Fibroblast of mammary gland (primary cell): ENCODE measurements around the gene TRAF3.
A peak's percentile ranks its signal among the peaks of the same experiment; 100 is the strongest.

Source experiments
- DNase-seq: peaks from one replicate; pipeline ENCODE4 v3.0.0-alpha.2; 2010; ENCODE audit warnings: low read depth
- H3K4me3 ChIP-seq: 2 replicates; pipeline ENCODE4 v1.5.1; 2011; ENCODE audit warnings: low read depth, mild to moderate bottlenecking, low read length, moderate library complexity; ENCODE audit not compliant: control insufficient read depth
- CTCF ChIP-seq: conservative IDR thresholded peaks from 2 replicates; pipeline ENCODE4 v1.5.1; 2011; ENCODE audit warnings: low read depth, low read length, inconsistent platforms; ENCODE audit not compliant: control insufficient read depth, insufficient read depth

Gene TRAF3

DNA sequence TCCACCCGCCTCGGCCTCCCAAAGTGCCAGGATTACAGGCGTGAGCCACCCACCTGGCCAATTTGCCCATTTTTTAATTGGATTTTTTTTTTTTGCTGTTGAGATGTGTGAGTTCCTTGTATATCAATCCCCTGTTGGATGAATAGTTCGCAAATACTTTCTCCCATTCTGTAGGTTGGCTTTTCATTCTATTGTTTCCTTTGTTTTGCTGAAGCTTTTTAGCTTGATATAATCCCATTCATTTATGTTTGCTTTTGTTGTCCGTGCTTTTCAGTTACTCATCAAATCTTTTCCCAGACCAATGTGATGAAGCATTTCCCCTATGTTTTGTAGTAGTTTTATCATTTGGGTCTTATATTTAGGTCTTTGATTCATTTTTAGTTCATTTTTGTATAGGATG lies 36.4 kb downstream of the TRAF3 start:
- no peak overlapping the region for H3K4me3 ChIP-seq
- no peak for DNase-seq
- TF ChIP-seq CTCF, result no peak

DNA sequence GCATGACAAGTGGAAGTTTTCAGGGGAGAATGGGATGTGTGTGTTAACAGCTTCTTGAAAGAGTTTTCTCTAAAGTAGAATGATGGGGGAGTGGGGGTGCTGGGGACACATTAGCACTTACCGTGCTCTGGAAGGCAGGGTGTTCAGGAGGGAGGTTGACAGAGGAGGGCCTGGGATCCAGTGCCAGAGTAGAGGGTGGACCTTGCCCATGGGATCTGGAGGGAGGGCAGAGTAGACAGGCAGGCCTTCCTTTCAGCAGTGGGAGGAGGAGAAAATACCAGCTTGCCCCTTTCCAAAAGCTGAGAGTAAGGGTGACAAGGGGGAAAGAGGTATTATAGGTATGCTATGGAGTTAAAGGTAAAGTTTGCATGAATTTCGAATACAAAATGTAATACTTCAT lies 40.1 kb downstream of the TRAF3 start:
- H3K4me3 ChIP-seq, result no peak overlapping the region
- DNase-seq, result no peak
- TF ChIP-seq CTCF, result no peak

- peak; percentile 63 for DNase-seq
- no peak for TF ChIP-seq CTCF
- no peak overlapping the region for H3K4me3 ChIP-seq
Measured at GRCh38 chr14:102817942-102818940, 41.0 kb downstream of the TRAF3 start.

DNA sequence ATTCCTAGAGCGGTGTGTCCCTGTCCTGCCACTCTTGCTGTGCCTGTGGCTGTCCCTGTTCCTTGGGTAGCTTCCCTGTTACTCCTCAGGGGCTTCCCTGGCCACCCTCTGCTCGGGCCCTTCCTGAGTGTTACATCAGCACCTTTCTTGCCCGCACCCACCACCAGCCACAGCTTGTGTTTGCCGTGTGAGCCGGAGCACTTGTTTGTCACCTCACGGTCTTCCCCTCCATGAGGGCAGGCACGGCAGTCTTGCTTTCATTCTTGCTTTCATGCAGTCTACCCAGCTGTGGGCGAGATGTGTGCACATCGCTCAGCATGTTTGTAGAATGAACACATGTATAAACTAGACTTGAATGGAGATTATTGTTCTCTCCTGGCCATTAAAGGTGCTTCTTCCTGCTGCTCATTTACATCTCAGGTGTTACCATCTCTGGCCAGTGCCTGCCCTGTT lies 42.0 kb downstream of the TRAF3 start:
- DNase-seq, result no peak
- TF ChIP-seq CTCF, result no peak
- no peak overlapping the region for H3K4me3 ChIP-seq

DNA sequence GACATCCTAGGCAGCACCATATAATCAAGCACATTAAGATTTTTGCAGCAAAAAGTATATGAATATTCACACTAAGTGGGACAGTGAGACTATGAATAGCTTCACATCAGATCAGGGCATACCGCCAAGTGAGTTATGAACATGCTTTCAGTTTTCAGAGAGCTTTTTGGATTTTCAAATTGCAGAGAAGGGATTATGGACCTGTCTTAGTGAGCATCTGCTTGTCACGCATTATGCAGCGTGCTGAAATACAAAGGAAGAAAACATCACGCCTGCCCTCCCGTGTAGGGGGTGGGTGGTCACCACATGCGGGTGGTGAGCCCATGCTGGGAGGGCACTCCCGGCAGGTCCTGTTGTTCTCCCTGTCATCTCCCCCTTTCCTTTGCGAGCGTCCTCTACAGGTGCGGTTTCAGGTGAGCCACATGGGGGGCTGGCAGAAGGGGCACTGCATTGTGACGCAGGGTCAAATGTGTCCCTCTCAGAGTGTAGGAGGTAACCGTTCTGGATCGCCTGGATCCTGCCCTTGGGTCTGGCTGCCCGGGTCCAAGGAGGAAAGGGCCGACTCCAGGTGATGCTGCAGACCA lies 42.6 kb downstream of the TRAF3 start:
- TF ChIP-seq CTCF, result no peak
- no peak overlapping the region for H3K4me3 ChIP-seq
- DNase-seq, result peak; percentile 21

DNA sequence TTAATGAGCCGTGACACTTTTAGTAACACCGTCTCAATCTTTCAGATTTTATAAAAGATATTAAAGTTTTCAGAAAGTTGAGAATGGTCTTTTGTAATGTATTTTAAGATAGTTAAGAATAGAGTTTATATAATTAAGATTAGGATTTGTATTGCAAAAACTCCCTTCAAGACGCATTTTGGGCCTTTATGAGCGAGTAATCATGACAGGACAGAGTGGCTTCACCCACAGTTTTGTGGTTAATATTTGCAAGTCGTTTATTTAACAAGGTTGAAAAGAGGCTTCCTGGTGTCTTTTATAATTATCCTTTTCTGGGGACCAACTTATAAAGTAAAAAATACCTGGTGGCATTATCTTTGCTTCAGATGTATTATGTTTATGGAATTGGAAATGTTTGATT lies 44.0 kb downstream of the TRAF3 start:
- H3K4me3 ChIP-seq, result no peak overlapping the region
- no peak for DNase-seq
- TF ChIP-seq CTCF, result no peak
